ENCODE measurements around the gene COL23A1.

Gene COL23A1

GRCh38 chr5:178529080-178529479 lies 61.1 kb downstream of the COL23A1 start:
- no peak for DNase-seq

- DNase-seq: no peak
Observed at GRCh38 chr5:178527458-178528307, 62.5 kb downstream of the COL23A1 start.

GRCh38 chr5:178526773-178527457 lies 63.3 kb downstream of the COL23A1 start:
- DNase-seq: no peak

GRCh38 chr5:178525906-178526732 lies 64.1 kb downstream of the COL23A1 start:
- no peak for DNase-seq

- no peak for DNase-seq
Observed at GRCh38 chr5:178524093-178524882, 65.9 kb downstream of the COL23A1 start.

DNA sequence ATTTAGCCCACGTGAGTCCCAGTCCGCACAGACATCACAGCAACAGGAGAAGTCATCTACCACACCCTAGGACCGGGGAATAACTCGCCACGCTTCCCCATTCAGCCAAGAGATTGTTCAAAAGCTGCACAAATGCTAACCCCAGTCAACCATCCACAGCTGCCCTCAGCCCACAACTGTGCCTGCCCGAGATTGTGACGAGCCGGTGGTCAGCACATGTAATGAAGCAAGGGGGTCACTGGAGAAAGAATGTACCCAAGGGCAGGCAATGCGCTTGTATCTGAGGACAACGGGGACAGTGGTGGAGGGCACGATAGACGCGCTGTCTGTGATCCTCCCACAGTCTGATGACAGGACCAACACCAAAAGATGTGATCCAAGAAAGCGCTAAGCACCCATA lies 67.8 kb downstream of the COL23A1 start:
- DNase-seq: no peak

DNA sequence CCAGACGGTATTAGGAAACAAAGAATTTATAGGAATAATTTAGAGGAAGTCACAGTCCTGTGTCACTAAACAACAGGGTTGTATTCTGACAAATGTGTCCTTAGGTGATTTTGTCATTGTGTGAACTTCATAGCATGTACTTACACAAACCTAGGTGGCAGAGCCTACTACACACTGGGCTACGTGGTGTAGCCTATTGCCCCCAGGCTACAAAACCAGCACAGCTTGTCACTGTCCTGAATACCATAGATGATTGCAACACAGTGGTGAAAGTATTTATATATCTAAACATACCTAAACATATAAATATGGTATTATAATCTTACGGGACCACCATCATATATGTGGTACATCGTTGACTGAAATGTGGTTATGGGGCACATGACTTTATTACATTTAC lies 69.3 kb downstream of the COL23A1 start:
- no peak for DNase-seq

DNA sequence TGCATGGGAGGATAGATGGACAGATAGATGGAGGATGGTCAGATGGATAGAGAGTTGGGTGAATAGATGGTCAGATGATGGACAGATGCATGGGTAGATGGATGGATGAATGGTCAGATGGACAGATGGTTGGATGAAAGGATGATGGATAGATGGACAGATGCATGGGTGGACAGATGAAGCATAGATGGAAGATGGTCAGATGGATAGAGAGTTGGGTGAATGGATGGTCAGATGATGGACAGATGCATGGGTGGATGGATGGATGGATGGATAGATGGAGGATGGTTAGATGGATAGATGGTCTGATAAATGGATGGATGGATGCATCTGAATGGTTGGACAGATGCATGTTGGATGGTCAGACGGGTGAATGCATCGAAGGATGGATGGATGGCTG lies 70.4 kb downstream of the COL23A1 start:
- DNase-seq: no peak

DNA sequence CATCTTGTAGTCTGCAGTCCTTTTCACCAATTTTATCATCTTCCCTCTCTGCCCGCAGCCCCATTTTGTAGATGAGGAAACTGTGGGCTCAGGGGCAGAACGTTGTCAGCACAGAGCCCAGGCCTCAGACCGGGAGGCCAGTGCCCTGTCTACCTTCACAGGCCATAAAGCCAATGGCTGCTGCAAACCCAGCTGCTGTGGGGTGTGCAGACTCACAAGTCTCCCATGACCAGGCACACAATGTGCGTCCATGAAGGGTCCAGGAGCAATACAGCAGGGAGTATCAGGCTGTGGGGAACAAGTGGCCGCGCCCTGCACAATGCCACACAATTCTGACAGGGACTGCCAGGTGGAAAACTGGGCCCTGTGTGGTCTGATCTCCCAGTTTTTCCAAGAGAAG lies 71.0 kb downstream of the COL23A1 start:
- no peak for DNase-seq

- DNase-seq: no peak
Observed at GRCh38 chr5:178516504-178517235, 73.5 kb downstream of the COL23A1 start.

- no peak for DNase-seq
Observed at GRCh38 chr5:178515776-178516503, 74.3 kb downstream of the COL23A1 start.

- DNase-seq: no peak
Observed at GRCh38 chr5:178514851-178515418, 75.3 kb downstream of the COL23A1 start.

DNA sequence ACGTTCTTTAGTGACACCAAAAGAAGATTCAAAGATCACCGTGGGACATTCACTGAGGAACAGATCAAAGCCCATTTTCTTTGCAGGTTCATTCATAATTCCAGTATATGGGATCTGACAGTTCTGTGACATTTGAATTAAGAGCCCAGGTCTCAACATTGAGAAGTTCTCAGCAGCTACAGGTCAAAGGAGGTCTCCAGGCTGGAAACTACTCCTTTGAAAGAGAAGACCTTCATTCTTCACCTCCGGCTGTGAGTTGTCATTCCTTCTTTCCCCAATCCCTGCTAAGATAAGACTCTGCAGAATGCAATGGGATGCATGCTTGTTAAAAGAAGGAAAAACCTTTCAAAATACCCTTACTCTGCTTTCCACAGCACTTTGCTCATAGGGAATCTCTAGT lies 79.0 kb downstream of the COL23A1 start:
- DNase-seq: no peak

- DNase-seq: no peak
Observed at GRCh38 chr5:178509491-178510057, 80.6 kb downstream of the COL23A1 start.

- no peak for DNase-seq
Observed at GRCh38 chr5:178507151-178507932, 82.9 kb downstream of the COL23A1 start.

- no peak for DNase-seq
Observed at GRCh38 chr5:178505639-178506407, 84.4 kb downstream of the COL23A1 start.

GRCh38 chr5:178504340-178504960 lies 85.7 kb downstream of the COL23A1 start:
- DNase-seq: no peak

DNA sequence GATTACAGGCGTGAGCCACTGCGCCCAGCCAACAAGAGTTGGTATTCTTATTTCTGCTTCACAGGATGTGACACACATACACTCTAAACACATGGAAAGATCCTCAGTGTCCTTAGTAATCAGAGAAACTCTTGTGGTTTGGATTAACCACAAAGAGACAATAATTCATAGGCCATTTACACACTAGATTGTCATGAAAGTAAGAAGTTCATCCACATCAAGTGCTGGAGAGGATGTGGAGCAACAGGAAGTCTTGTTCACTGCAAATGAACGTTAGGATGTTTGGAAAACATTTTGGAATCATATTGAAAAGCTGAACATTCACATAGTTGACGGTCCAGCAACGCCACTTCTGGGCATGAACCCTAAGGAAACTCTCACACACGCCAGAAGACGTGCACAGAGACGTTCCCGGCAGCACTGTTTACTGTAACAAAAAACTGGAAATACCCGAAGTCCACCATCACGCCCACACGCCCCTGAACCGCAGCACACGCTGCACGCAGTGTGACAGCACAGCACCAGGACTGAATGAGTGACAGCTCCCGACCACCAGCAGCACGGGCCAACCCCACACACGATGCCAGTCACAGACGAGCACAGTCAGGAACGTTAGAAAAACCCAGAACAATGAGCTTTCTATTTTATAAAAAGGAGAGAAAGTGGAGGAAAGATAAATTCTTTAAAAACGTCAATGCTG lies 87.6 kb downstream of the COL23A1 start:
- no peak for DNase-seq

Measured in activated naive CD4-positive, alpha-beta T cell (primary cell).